Prostate gland (tissue), 2 donors: ENCODE measurements around the gene GON4L. TPM values are rescaled to one million over a fixed set of nuclear protein-coding genes. Genes with fewer than 3 reads are reported as not detected.

Experiments
- DNase-seq: peaks from one replicate; pipeline ENCODE4 v3.0.0-alpha.2; 2019; ENCODE audit warnings: low spot score
- H3K27ac ChIP-seq, 2 donors: fragments of 200-600 bp; sonication (generic); 2 replicates each; pipeline ENCODE4 v1.5.1; 2017 to 2019
- H3K27me3 ChIP-seq: fragments of 200-600 bp; sonication (generic); replicated peaks from 2 replicates; pipeline ENCODE4 v1.5.1; 2019; ENCODE audit not compliant: insufficient read depth
- H3K36me3 ChIP-seq, 2 donors: fragments of 200-600 bp; sonication (generic); 1 replicate in 1 of 2; 2 replicates in 1 of 2; pipeline versions ENCODE4 v1.5.1 to v1.8.1; 2017 to 2019
- H3K4me1 ChIP-seq: fragments of 200-600 bp; sonication (generic); replicated peaks from 2 replicates; pipeline ENCODE4 v1.5.1; 2019
- H3K4me3 ChIP-seq, 2 donors: fragments of 200-600 bp; sonication (generic); 2 replicates each; pipeline ENCODE4 v1.5.1; 2017 to 2019
- H3K9me3 ChIP-seq: fragments of 200-600 bp; sonication (generic); 2 replicates; pipeline ENCODE4 v1.5.1; 2017
- POLR2A ChIP-seq: fragments of 450-650 bp; IDR thresholded peaks from one replicate; pipeline ENCODE4 v1.6.1; 2016; ENCODE audit warnings: antibody characterized with exemption, mild to moderate bottlenecking
- POLR2AphosphoS5 ChIP-seq: sonication (generic); formaldehyde crosslinking; IDR thresholded peaks from one replicate; pipeline ENCODE4 v1.6.1; 2017; ENCODE audit warnings: antibody characterized with exemption
- WGBS: methylation state at CpG from one replicate; pipeline ENCODE4 v1.1.5; 2018; 5-methylcytosine and 5-hydroxymethylcytosine counted together
- intact Hi-C: fragments of 100-400 bp; cut with DNase I; formaldehyde crosslinking; loops from one replicate; pipeline ENCODE4 v1.14.2; 2022
- total RNA-seq, 2 donors: library from RNA; depleted of rRNA; stranded (reverse); fragments of >200 nt; gene quantifications; one replicate each; pipeline ENCODE4 v1.1.0, GENCODE V29; 2016
- TF ChIP-seq, protein P1 (sequence below), 4 experiments: fragments of 200-600 bp in 2 of 4; fragments of 450-650 bp in 2 of 4; sonication (generic) in 2 of 4; IDR thresholded peaks; 1 replicate in 3 of 4; 2 replicates in 1 of 4; pipeline ENCODE4 v1.5.1; 2016 to 2019; ENCODE audit warnings: antibody characterized with exemption in 4 of 4, mild to moderate bottlenecking in 2 of 4, moderate library complexity in 2 of 4

Gene GON4L
- total RNA-seq, 2 donors from 2014 or later: 24.9 to 57.4 TPM

DNA sequence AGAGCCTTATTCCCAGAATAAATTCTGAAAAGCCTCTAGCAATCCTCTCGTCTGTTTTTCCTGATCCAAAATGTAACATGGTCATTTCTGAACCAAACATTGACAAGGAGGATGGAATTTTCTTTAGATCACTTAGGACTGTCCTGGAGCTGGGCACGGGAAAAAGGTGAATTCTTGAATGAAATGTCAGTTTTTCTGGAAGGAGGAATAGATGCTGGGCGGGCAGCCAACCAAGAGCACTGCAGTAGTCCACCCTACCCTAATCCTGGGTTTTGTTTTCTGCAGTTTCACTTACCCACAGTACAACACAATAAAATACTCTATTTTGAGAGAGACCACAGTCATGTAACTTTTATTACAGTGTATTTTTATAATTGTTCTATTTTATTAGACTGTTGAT is 33.2 kb upstream of the GON4L start:
- Histone ChIP-seq H3K4me1 (no peaks in the 10 kb centered on the region), H3K36me3 (no peaks in the 10 kb centered on the region), H3K4me3 (no peak overlapping the region), H3K27ac (no peak overlapping the region), H3K27me3 (no peaks in the 10 kb centered on the region), H3K9me3 (no peaks in the 10 kb centered on the region)
- intact Hi-C loops: no loop called here
- TF ChIP-seq, protein P1, sequence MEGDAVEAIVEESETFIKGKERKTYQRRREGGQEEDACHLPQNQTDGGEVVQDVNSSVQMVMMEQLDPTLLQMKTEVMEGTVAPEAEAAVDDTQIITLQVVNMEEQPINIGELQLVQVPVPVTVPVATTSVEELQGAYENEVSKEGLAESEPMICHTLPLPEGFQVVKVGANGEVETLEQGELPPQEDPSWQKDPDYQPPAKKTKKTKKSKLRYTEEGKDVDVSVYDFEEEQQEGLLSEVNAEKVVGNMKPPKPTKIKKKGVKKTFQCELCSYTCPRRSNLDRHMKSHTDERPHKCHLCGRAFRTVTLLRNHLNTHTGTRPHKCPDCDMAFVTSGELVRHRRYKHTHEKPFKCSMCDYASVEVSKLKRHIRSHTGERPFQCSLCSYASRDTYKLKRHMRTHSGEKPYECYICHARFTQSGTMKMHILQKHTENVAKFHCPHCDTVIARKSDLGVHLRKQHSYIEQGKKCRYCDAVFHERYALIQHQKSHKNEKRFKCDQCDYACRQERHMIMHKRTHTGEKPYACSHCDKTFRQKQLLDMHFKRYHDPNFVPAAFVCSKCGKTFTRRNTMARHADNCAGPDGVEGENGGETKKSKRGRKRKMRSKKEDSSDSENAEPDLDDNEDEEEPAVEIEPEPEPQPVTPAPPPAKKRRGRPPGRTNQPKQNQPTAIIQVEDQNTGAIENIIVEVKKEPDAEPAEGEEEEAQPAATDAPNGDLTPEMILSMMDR (IDR thresholded peaks at IDR 0.05): no peak
- TF ChIP-seq POLR2AphosphoS5 (no peak), POLR2A (no peak)
- WGBS: 56% methylated on average over 3 of the region's 3 CpGs
- DNase-seq: no peak

DNA sequence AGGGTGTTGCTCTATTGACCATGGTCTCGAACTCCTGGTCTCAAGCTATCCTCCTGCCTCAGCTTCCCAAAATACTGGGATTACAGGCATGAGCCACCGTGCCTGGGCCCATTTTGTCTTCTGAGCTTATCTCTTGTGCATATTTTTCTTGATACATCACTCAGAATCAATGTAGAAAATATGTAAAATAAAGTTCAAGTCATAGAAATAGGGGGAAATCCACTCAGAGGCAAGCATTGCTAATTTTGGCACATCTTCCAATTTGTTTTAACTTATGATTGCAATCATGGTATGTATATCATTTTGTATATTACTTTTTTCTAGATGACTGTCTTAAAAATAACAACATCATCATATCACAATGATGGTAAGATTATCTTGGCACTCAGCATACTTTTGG is 32.6 kb upstream of the GON4L start:
- WGBS: 80% methylated on average over 2 of the region's 2 CpGs
- intact Hi-C loops: no loop called here
- H3K9me3 ChIP-seq: no peaks in the 10 kb centered on the region
- no peak overlapping the region for H3K4me3 ChIP-seq
- no peaks in the 10 kb centered on the region for H3K27me3 ChIP-seq
- DNase-seq: no peak
- TF ChIP-seq POLR2A: no peak
- TF ChIP-seq POLR2AphosphoS5: no peak
- TF ChIP-seq, protein P1 (IDR thresholded peaks at IDR 0.05): no peak
- H3K4me1 ChIP-seq: no peaks in the 10 kb centered on the region
- H3K27ac ChIP-seq: no peak overlapping the region
- no peaks in the 10 kb centered on the region for H3K36me3 ChIP-seq

GRCh38 chr1:155888481-155888880 is 31.5 kb upstream of the GON4L start:
- Histone ChIP-seq H3K9me3 (no peaks in the 10 kb centered on the region), H3K4me3 (no peak overlapping the region), H3K4me1 (no peaks in the 10 kb centered on the region), H3K27ac (no peak overlapping the region), H3K27me3 (no peaks in the 10 kb centered on the region), H3K36me3 (no peaks in the 10 kb centered on the region)
- TF ChIP-seq POLR2A (no peak), POLR2AphosphoS5 (no peak)
- TF ChIP-seq, protein P1 (IDR thresholded peaks at IDR 0.05): no peak
- 100% methylated on average over 5 of the region's 5 CpGs for WGBS
- DNase-seq: no peak
- intact Hi-C loops: no loop called here

DNA sequence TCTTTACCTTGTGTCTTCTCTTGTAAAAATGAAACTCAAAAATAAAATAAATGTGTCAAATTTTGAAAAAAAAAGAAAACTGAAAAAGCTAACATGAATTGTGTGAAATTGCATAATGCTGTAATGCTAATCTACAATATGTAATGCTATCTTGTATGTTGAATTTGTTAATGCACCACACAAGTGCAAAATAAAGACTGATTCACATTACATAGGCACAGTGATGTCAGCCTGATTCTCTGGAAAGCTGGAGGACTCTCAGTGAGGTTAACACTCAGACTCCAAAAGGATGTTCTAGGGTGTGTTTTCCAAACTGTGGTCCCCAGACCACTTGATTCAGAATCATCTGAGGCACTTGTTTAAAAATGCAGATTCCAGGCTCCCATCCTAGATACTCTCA is 28.0 kb upstream of the GON4L start:
- intact Hi-C loops: no loop called here
- Histone ChIP-seq H3K9me3 (no peaks in the 10 kb centered on the region), H3K27me3 (no peaks in the 10 kb centered on the region), H3K27ac (peak overlapping the region in 1 of 2 donors; percentile 41), H3K36me3 (no peaks in the 10 kb centered on the region), H3K4me1 (no peaks in the 10 kb centered on the region), H3K4me3 (no peak overlapping the region)
- TF ChIP-seq POLR2A (no peak), POLR2AphosphoS5 (no peak)
- TF ChIP-seq, protein P1 (IDR thresholded peaks at IDR 0.05): no peak
- DNase-seq: no peak

DNA sequence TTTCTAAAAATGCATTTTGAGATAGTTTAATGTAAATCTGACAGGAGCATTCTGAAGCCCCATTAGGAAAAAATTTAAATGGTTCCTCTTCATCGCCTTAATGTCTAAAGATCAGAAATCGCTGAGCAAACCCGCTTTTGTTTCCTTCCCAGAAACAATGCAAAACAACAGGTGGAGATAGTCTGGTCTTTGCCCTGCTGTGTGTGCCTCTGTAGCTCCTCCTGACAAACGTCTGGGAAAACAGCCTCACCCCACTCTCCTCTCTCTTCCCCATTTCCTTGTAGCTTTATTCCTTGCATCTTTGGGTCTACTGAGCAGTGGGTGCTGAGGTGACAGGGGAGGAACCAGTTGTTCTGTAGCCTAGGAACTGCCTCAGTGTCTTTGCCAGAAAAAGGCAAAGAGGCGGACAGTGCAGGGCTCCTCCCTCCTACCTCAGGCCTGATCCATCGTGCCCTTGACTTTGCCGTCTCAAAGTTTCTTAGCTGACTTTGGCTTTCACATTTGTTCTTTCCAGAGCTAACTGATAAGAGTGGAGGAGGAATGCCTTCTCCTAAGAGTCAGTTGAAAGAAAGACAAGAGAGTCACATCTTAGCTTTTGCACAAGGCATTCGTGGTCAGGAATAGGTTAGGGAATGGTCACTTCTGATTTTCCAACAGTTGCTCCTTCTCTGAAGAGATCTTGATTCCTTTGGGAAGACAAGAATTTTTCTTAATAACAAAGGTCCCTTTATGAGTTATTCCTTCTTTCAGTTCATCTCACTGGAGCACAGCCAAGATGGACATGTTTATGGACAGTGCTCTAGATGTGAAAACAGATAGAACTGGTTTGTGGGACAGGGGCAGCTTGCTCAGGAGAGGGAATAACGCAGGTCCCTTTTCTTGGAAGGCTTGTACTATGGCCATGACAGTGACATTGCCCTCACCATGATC is 27.3 kb upstream of the GON4L start:
- Histone ChIP-seq H3K4me1 (no peaks in the 10 kb centered on the region), H3K4me3 (no peak overlapping the region), H3K36me3 (no peaks in the 10 kb centered on the region), H3K27me3 (no peaks in the 10 kb centered on the region), H3K9me3 (no peaks in the 10 kb centered on the region), H3K27ac (peak overlapping the region; percentile 41 to 61)
- intact Hi-C loops: no loop called here
- WGBS: 37% methylated on average over 9 of the region's 9 CpGs
- DNase-seq: peak; percentile 62
- no peak for TF ChIP-seq POLR2A
- peak; percentile 36 for TF ChIP-seq POLR2AphosphoS5
- TF ChIP-seq, protein P1 (IDR thresholded peaks at IDR 0.05): no peak
